Activated T-helper 1 cell treated with Interleukin-2 at 50 U/mL for 16 hours (primary cell): ENCODE data around the gene FGF12.

Experiments
- DNase-seq: peaks from one replicate; pipeline ENCODE4 v3.0.0-alpha.2; 2020; ENCODE audit warnings: low read depth

The FGF12 gene

GRCh38 chr3:192336286-192336685 lies 391.1 kb downstream of the FGF12 start:
- no peak for DNase-seq

DNA sequence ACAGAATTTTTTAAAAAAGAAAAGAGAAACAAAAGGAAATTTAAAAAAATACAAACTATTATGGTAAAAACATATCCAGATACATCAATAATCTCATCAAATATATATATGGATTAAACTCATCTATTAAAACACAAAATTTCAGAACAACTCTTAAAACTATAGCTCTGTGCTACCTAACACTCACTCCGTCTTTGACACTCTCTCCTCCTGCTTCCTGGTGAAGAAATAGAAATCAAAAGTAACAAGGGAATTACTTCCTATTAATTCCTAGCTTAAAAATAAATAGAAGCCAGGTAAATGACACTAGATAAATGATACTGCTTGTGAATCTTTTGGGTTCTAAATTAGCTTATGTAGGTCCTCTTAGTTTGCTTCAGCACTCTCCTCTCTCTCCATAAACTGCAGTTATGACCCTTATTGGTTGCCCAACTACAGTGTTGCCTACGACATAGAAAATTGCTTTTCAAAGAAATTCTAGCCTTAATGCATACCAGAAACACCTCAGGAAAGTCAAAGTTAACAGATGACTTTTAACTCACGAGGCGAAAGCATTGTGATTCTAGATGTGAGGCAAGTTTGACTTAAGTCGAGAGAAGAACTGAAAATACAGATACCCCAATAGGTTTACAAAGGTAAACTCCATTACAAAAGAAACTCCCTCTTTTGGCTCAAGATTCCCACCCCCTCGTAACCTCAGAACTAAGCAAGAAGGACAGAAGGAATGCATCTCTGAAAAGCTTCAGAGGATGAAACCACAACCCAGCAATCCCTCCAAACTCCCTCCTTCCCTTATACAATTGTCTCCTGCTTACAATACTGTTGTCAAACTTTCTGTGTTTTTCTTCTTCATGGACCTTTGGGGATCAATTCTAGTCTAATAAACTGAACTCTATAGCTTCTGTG lies 394.7 kb downstream of the FGF12 start:
- no peak for DNase-seq

DNA sequence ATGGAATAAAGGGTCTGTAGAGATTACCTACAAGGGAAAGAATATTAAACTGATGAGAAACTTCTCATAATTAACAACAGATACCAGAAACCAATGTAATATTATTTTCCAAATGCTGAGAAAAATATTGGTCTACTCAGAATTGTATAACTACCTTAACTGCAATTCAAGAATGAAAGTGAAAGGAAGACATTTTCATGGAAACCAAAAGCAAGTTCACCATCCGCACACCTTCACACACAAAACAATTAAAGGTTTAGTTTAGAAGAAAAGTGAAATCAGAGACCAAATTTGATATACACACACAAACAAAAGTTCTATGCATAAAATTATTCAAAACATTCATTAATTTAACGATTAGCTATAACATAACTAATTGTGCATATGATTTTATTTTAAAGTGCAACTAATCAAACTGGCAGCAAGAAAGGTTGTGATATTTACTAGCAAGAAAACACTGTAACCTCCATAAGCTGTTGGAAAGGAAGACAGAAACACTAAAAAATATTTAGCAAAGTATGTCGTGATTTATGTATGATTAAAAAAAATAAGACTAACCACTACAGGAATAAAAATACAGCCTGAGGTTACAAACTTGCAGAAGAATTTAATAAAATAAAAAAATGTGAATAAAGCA lies 395.5 kb downstream of the FGF12 start:
- no peak for DNase-seq

GRCh38 chr3:192326656-192327055 lies 400.7 kb downstream of the FGF12 start:
- DNase-seq: no peak

DNA sequence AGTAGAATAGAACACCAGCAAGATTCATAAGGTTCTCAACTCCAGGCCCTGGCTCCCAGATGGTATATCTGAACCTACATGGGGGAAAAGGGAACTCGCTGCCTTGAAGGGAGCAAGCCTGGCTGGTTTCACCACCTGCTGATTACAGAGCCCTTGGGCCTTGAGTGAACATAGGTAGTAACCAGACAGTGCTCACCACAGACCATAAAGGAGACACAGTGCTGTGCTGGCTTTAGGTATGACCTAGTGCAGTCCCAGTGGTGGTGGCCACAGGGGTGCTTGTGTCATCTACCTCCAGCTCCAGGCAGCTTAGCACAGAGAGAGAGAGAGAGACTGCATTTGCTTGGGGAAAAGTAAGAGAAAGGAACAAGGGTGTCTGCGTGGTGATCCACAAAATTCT lies 409.8 kb downstream of the FGF12 start:
- DNase-seq: no peak

DNA sequence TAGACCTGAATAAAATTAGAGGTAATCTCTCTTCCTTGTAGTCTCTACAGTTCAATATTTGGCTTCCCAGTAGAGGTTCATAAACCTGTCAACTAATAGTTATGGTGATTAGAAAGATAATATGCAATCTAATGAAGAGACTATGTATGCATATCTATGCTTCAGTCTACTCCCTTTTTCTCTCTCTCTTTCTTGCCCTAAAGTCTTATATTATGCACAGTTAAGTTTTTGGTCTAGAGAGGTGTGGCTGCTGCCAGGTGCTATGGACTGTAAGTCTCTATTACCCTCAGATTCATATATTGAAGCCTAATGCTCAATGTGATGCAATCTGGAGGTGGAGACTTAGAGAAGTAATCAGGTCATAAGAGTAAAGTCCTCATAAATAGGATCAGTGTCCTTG lies 413.7 kb downstream of the FGF12 start:
- no peak for DNase-seq

DNA sequence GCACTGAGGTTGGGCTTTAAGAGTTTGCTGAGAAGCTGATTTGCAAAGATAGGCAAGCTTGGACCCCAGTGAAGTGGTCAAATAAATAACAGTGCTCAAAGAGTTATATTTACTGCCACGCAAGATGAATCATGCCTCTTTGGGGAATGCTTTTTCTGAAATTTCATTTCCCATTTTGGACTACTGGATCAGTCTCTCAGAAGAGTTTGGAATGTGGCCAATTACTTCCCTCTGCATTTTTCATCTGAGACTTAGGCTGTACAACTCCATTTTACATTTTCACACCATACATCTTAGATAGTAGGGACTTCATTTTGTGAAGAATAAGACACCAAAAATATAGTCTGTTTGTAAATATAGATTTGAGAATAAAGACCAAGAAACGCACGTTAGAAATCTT lies 419.7 kb downstream of the FGF12 start:
- no peak for DNase-seq

DNA sequence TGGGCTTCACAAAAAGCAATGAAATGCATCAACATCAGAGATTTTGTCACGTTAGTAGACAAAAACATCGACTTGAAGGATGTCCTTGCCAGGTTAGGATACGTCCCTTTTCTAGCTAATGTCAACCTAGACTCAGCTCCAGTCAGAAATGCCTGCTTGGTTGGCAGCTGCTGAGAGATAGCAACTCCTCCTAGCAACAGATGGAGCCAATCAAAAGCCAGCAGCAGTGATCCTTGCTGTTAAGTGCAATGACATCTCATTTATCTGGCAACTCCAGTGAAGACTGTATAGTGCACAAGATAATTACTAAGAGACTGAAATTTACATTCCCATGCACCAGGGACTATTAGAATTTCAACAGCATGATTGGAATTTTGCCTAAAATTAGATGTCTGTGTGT lies 424.1 kb downstream of the FGF12 start:
- DNase-seq: no peak

DNA sequence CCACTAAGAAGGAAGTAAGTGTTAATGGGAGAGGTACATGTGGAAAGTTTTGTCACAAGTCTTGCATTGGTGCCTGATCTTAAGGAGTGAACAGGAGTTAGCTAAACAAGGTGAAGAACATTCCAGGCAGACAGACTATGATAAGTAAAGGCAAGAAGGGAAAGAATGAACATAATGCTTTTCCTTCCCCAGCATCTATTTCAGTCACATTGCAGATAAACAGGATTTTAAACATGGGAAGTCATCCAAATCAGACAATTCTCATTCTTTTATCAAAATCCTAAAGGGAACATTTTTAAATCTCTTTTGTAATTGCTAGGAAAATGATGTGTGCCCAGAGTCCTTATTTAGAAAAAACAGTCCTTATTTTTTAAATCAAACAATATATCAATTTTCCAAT lies 424.6 kb downstream of the FGF12 start:
- DNase-seq: no peak

DNA sequence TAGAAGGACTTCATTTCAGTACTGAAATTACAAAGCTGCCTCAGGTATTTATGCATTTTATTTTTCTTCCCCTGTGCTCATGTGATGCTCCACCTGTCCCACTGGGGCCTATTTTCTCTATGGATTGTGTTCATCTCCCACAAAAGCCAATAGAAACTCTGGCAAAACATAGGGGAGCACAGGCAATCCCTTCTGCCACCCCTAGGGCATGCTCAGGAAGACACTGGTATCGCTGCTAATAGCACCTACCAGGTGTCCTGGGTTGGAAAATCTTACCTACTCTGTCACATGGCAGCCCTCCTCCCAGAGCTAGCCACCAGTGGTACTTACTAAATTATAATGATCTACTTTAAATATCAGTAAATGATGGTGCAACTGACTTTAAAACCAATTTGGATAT lies 427.4 kb downstream of the FGF12 start:
- DNase-seq: no peak

GRCh38 chr3:192296845-192297244 lies 430.5 kb downstream of the FGF12 start:
- no peak for DNase-seq

- DNase-seq: no peak
These were observed 442.8 kb downstream of the FGF12 start for GRCh38 chr3:192284443-192285072.

DNA sequence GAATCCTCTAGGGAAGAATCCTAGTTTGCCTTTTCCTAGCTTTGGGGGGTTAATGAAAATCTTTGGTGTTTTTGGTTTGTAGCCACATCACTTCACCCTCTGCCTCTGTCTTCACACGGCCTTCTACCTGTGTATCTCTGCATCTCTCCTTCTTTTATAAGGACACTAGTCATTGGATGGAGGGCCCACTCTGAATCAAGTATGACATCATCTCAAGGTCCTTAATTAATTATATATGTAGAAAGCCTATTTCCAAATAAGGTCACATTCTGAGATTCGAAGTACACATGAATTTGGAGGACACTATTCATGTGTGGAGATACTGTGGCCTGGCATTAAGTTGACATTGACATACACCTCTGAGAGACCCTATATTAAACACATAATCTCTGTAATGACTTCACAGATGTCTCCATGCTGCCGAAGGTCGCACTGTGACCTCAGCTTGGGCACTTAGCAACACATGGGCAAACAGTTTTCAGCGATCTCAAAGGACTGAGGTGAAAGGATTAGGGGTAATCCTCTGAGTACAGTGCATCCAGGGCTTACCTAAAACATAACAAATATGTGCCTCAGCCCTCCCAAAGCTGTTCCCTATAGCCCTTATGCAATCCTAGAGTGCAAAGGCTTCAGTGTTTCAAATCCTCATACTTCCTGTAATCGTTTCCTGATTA lies 446.0 kb downstream of the FGF12 start:
- DNase-seq: no peak

DNA sequence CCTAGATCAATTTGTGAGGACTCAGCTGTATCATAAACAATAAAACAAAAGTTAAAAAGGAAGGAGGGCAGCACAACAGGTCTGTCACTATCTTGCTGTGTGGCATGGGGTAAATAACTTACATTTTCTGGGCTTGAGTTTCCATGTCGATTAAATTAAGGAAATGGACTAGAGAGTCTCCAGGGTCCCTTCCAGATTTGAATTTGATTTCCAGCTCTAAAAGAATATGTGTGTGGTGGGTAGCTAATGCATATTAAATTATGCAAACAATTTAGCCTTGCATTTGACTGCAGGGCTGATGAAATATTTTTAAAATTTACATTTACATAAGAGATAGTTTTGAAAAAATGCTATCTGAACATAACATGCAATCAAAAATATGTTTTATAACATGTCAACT lies 447.7 kb downstream of the FGF12 start:
- no peak for DNase-seq

DNA sequence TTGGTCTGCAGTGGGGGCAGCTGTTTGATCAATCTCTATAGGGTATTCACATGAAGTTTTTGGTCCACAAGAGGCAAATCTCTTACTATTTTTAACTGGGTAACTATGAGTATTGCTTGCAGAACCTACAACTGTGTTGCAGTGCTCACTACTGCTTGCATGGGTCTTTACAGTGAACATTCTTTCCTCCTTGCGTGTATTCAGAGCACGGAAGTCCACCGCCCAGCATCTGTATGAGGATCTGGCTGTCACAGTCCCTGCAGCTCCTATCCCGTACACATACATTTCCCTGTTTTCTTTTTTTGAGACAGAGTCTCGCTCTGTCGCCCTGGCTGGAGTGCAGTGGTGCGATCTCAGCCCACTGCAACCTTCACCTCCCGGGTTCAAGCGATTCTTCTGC lies 449.9 kb downstream of the FGF12 start:
- no peak for DNase-seq

DNA sequence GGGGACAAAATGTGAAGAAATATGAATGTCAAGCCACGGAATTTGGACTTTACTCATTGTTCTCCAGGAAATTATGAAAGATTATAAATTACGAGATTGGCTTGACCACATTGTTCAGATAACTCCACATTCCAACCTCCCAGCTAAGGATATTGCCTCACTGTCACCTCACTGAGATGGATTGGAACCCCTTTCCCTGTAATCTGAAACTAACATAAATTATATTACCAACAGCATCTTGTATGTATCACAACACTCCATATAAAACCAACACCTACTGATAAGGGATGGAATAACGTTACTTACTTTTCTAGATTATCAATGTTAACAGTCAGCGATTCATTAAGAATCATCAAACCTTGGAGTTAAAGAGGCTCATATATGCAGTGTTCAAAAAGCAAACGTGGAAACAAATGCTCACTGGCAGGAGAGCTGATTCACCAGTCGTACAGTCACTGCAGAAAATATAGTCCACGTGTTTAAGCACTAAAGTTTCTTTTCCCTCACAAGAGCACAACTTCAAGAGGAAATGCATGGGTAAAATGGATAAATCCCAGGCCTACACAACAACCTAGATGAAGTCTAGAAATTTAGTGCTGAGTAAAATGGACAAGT lies 451.5 kb downstream of the FGF12 start:
- DNase-seq: no peak

GRCh38 chr3:192273697-192274010 lies 453.7 kb downstream of the FGF12 start:
- DNase-seq: no peak

DNA sequence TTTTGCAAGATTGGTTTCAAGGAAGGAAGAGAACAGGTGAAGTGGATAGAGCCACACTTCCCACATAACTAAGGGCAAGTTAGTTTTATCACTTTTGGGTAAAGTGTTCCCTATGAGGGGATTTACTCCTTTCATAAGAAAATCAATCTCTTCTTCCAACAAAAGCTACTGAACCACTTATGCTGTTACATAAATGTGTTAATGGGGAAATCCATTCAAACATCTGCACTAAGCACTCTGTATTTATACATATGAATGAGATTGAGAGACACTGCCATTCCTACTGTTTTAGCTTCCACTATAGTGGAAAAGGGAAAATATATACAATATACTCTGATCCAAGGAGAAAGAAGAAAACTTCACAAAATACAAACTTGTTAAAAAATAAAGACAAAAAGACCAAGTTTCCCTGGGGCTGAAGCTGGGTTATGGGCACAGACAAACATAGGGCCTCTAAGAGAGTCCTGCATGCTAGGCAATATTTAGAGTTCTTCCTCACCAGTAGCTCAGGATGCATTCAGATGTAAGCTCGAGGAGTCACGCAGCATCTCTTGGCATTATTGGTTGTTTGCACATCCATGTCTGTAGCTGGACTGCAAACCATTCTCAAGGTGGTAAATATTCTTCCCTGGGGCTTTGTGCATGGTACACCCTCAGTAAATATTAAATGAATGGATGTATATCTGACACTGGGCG lies 454.2 kb downstream of the FGF12 start:
- no peak for DNase-seq

DNA sequence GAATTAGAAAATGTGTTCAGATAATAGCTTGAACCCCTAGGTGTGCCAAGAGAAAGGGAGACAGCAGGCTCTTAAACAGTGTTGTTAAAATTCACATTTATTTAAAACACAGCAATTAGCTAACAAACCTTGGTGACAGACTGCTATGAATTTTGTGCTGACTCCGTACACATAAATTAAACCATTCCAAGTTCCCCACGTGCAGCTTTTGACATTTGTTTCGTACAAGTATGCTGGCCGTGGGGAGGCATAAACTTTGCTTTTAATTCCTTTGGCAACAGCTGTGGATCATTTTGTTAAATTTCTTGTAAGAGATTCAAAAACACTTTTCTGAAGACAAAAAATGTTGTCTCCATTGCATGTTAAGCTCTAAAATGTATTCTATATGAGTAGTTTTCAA lies 465.3 kb downstream of the FGF12 start:
- no peak for DNase-seq

DNA sequence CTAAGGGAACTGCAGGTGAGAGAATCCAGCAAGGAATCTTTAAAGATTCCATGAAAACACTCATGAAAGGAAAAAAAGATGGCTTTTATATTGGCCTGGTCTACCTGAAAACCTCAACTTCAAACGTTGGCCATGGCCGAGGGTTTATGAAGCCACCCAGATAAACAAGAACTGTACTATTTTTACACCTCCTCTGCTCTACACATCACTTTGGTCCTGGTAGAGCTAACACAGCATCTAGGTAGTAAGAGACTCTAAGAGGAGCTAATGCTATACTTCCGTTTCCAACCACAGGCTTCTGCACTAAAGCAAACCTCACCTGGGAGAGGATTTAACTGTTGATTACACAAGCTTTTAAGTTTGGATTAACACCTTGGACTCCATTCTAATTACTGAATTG lies 466.2 kb downstream of the FGF12 start:
- no peak for DNase-seq

DNA sequence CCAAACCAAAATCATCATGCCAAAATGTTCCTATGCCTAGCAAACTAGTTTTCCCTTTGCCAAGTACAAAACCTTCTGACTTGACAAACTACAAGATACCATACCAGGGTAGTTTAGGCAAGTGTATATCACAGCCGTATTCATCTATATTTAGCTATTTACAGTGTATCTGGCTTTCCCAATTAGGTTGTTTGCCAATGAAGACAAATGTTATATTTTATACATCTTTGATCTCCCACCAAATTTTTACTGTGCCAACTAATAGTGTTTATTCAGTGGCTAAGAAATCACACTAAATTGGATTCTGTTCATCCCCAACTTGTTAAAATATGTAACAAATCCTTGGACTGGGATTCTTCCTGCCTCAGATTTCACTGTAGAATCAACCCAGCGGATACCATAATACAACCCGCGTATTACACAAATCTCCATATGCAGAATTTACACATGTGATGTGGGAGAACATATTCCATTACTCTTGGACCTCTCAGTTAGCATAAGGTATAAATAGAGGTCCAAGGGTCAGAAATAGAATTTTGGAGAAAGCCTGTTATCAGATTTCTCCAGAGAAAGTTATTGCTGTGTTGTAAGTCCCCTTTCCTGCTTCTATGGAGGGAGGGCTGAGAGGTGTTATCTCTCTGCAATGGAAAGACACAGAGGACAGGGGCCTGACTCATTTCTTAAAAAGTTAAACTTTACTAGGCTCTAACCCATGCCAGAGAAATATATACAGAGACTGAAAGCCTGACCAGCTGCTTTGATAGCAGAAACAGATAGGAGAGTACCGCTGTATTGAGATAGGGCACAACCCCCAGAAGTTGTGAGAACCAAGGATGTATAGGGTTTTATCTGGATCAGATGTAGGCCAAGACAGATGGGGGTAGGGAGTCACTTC lies 467.0 kb downstream of the FGF12 start:
- no peak for DNase-seq
